ENCODE data around the gene ABI2.

DNA sequence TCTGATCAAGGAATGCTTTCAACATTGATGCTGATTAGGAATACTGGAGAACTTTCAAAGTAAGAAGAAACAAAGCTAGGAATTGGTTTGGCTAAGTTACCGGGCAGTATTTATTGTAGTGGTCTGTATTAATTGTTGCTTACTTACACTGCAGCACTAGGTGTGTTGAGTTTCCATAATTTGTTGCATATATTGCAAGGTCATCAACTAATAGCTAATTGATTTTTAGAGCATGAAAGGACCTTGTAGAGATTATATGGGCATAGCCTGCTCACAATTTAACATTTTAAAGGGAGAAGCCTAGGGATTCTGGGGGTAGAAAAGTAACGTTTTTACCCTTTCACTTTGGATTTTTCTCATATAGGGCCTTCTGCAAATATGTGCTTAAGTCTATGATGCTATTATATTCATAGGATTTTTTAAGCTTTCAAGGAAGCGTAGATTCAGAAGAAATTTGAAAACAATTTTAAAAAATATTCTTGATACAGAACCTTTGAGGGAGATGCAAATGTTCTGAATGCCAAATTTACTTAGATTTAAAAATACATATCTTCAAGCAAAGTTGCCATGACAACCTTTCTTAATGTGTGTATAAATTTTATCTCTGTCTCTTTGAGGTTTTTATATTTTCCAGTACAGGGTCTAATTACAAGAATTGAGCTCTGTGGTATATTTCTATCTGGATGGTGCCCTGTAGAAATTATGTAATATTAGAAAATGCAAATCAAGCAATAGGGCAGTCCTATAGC is 17.3 kb upstream of the ABI2 start:
- TF ChIP-seq POLR2A (IDR thresholded peaks at IDR 0.05): no peak
- TF ChIP-seq CTCF (IDR thresholded peaks at IDR 0.05): no peak

Measured in vagina (tissue), 2 donors.